ENCODE results near the gene PBX1.

- no peak for TF ChIP-seq CTCF (conservative IDR thresholded peaks at IDR 0.05; ENCODE audit: low read depth in 2 of 2)
- TF ChIP-seq, protein P1, sequence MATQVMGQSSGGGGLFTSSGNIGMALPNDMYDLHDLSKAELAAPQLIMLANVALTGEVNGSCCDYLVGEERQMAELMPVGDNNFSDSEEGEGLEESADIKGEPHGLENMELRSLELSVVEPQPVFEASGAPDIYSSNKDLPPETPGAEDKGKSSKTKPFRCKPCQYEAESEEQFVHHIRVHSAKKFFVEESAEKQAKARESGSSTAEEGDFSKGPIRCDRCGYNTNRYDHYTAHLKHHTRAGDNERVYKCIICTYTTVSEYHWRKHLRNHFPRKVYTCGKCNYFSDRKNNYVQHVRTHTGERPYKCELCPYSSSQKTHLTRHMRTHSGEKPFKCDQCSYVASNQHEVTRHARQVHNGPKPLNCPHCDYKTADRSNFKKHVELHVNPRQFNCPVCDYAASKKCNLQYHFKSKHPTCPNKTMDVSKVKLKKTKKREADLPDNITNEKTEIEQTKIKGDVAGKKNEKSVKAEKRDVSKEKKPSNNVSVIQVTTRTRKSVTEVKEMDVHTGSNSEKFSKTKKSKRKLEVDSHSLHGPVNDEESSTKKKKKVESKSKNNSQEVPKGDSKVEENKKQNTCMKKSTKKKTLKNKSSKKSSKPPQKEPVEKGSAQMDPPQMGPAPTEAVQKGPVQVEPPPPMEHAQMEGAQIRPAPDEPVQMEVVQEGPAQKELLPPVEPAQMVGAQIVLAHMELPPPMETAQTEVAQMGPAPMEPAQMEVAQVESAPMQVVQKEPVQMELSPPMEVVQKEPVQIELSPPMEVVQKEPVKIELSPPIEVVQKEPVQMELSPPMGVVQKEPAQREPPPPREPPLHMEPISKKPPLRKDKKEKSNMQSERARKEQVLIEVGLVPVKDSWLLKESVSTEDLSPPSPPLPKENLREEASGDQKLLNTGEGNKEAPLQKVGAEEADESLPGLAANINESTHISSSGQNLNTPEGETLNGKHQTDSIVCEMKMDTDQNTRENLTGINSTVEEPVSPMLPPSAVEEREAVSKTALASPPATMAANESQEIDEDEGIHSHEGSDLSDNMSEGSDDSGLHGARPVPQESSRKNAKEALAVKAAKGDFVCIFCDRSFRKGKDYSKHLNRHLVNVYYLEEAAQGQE (IDR thresholded peaks at IDR 0.05; ENCODE audit: unreplicated experiment) = no peak
- TF ChIP-seq POLR2AphosphoS5 (IDR thresholded peaks at IDR 0.05; ENCODE audit: low read depth) = no peak
- no peak for TF ChIP-seq NANOG (IDR thresholded peaks at IDR 0.05; ENCODE audit: borderline replicate concordance)
- no peak for TF ChIP-seq EZH2 (IDR thresholded peaks at IDR 0.05; ENCODE audit: low read depth, unreplicated experiment)
- TF ChIP-seq JUNB (IDR thresholded peaks at IDR 0.05; ENCODE audit: unreplicated experiment) = no peak
- no peak for TF ChIP-seq EZH2phosphoT487 (IDR thresholded peaks at IDR 0.05; ENCODE audit: unreplicated experiment)
- no peak for TF ChIP-seq CREB1 (CRISPR knock-in tag; IDR thresholded peaks at IDR 0.05; ENCODE audit: low read depth)
Measured at GRCh38 chr1:164787834-164788231, 228.8 kb downstream of the PBX1 start.

Data from GM23338 (cell line).